Measurements from ENCODE around the gene FBXO38.

DNA sequence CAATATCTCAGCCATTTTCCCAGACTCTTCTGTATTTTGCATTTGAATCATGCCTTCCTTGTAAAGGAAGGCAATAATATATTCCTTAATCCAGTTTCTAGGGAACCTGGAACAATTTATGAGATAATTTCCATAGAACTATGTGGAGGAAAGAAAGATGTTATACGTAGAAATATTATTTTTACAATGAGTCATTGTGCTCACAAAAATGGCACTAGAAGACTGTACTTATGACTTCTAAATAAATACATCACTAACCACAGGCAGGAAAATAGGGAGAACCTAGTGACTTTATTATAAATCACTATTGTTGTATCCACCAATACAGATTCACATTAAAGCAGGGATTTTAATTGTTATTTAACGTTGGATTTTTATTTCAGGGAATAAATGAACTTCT is 87.6 kb downstream of the FBXO38 start:
- TF ChIP-seq CTCF (IDR thresholded peaks at IDR 0.05) = no peak
- TF ChIP-seq POLR2A (IDR thresholded peaks at IDR 0.05) = no peak
